A549 (cell line): ENCODE measurements around the gene HERC3. TPM values are rescaled to one million over a fixed set of nuclear protein-coding genes. Genes with fewer than 3 reads are reported as not detected.
"Not testable (repeated sequence)": the region's sequence is repeated elsewhere in the genome, so short reads cannot be mapped to it uniquely, and the experiment has no call there.

Source experiments
- ATAC-seq, 2 experiments: fragments of 200-7000 bp in 1 of 2; fragments of >200 bp in 1 of 2; cut with Nextera tagmentation in 1 of 2; cut with Tn5 transposase in 1 of 2; 3 replicates each; pipeline versions ENCODE4 v1.8.0 to v1.9.1; 2018 to 2020; ENCODE audit warnings: mild to moderate bottlenecking in 1 of 2, moderate library complexity in 1 of 2
- CTCF ChIA-PET: fragments of 300-600 bp; sonication (Branson Sonifier 250); formaldehyde crosslinking; extraction: SDS; loops from one replicate; lab custom pipeline; 2021; ENCODE audit warnings: antibody characterized with exemption, inconsistent platforms; lab: Yijun Ruan, JAX
- POLR2A ChIA-PET: fragments of 350-600 bp; formaldehyde crosslinking; extraction: SDS; loops from one replicate; lab custom pipeline; 2021; ENCODE audit warnings: antibody characterized with exemption, inconsistent platforms; lab: Yijun Ruan, JAX
- DNase-seq, 2 experiments: peaks; one replicate each; pipeline versions ENCODE4 v3.0.0 to v3.0.0-alpha.2; 2011 to 2016; ENCODE audit warnings: low read depth in 1 of 2, low spot score in 1 of 2
- FAIRE-seq: peaks from 2 replicates; lab custom pipeline; 2011; peaks lifted over from hg19 to GRCh38; lab: Jason Lieb, UNC
- H3K27ac ChIP-seq, 2 experiments: fragments of >200 bp; sonication (Bioruptor Twin); formaldehyde crosslinking; 3 replicates each; pipeline ENCODE4 v1.5.1; 2016 to 2017
- H3K4me1 ChIP-seq: fragments of >200 bp; sonication (Bioruptor Twin); formaldehyde crosslinking; 3 replicates; pipeline ENCODE4 v1.6.1; 2016
- H3K4me2 ChIP-seq: fragments of >200 bp; sonication (Bioruptor Twin); formaldehyde crosslinking; 3 replicates; pipeline ENCODE4 v1.6.1; 2016
- H3K4me3 ChIP-seq: fragments of >200 bp; sonication (Bioruptor Twin); formaldehyde crosslinking; 3 replicates; pipeline ENCODE4 v1.5.1; 2016
- H3K9me3 ChIP-seq: fragments of >200 bp; sonication (Bioruptor Twin); formaldehyde crosslinking; 3 replicates; pipeline ENCODE4 v1.6.1; 2016
- CBX2 ChIP-seq: fragments of 200-600 bp; sonication (generic); IDR thresholded peaks from 2 replicates; pipeline ENCODE4 v1.6.1; 2016; ENCODE audit warnings: low read depth, mild to moderate bottlenecking, borderline replicate concordance
- CBX8 ChIP-seq: fragments of 200-600 bp; sonication (generic); IDR thresholded peaks from 2 replicates; pipeline ENCODE4 v1.6.1; 2016
- CEBPB ChIP-seq, 2 experiments: fragments of >200 bp in 1 of 2; sonication (Bioruptor Twin) in 1 of 2; formaldehyde crosslinking in 1 of 2; IDR thresholded peaks; 2 replicates each; pipeline ENCODE4 v1.6.1; 2012 to 2016
- CHD2 ChIP-seq: fragments of 150-350 bp; IDR thresholded peaks from 2 replicates; pipeline ENCODE4 v1.6.1; 2014; ENCODE audit warnings: low read length; ENCODE audit not compliant: partially characterized antibody
- EHF ChIP-seq: fragments of 250-450 bp; sonication (Bioruptor Pico); IDR thresholded peaks from 2 replicates; pipeline ENCODE4 v1.5.0; 2020; ENCODE audit warnings: mild to moderate bottlenecking
- EHMT2 ChIP-seq: fragments of 200-600 bp; sonication (generic); IDR thresholded peaks from 2 replicates; pipeline ENCODE4 v1.6.1; 2016; ENCODE audit warnings: antibody characterized with exemption, low read depth, mild to moderate bottlenecking, moderate library complexity
- EP300 ChIP-seq, 2 experiments: fragments of >200 bp; sonication (Bioruptor Twin); formaldehyde crosslinking; IDR thresholded peaks; 2 replicates in 1 of 2; 3 replicates in 1 of 2; pipeline ENCODE4 v1.6.1; 2016 to 2017
- ESRRA ChIP-seq: fragments of 150-350 bp; IDR thresholded peaks from 2 replicates; pipeline ENCODE4 v1.6.1; 2014; ENCODE audit warnings: mild to moderate bottlenecking, low read length, borderline replicate concordance
- FOSB ChIP-seq: fragments of 250-450 bp; sonication (Bioruptor Pico); IDR thresholded peaks from 2 replicates; pipeline ENCODE4 v1.5.0; 2020; ENCODE audit warnings: mild to moderate bottlenecking, moderate library complexity
- FOXS1 ChIP-seq: fragments of 250-450 bp; sonication (Bioruptor Pico); IDR thresholded peaks from 2 replicates; pipeline ENCODE4 v1.5.0; 2020; ENCODE audit warnings: mild to moderate bottlenecking, moderate library complexity
- GATA3 ChIP-seq: IDR thresholded peaks from 2 replicates; pipeline ENCODE4 v1.6.1; 2012; ENCODE audit warnings: borderline replicate concordance
- HOXB13 ChIP-seq: fragments of 250-450 bp; sonication (Bioruptor Pico); IDR thresholded peaks from 2 replicates; pipeline ENCODE4 v1.5.0; 2020; ENCODE audit warnings: low read depth, mild to moderate bottlenecking, moderate library complexity
- JUN ChIP-seq, 2 experiments: fragments of >200 bp; sonication (Bioruptor Twin); formaldehyde crosslinking; IDR thresholded peaks; 2 replicates in 1 of 2; 3 replicates in 1 of 2; pipeline ENCODE4 v1.6.1; 2016 to 2017
- JUNB ChIP-seq: fragments of >200 bp; sonication (Bioruptor Twin); formaldehyde crosslinking; IDR thresholded peaks from 2 replicates; pipeline ENCODE4 v1.6.1; 2016
- PBX3 ChIP-seq: IDR thresholded peaks from 2 replicates; pipeline ENCODE4 v1.6.1; 2012
- POLR2AphosphoS2 ChIP-seq: conservative IDR thresholded peaks from 2 replicates; pipeline ENCODE4 v1.6.1; 2012; ENCODE audit warnings: low read length, improper control_type of control experiment, inconsistent platforms
- RAD21 ChIP-seq, 2 experiments: fragments of >200 bp in 1 of 2; sonication (Bioruptor Twin) in 1 of 2; formaldehyde crosslinking in 1 of 2; IDR thresholded peaks in 1 of 2; conservative IDR thresholded peaks in 1 of 2; 2 replicates in 1 of 2; 3 replicates in 1 of 2; pipeline ENCODE4 v1.6.1; 2012 to 2018; ENCODE audit warnings: inconsistent platforms in 1 of 2
- RARB ChIP-seq: fragments of 250-450 bp; sonication (Bioruptor Pico); IDR thresholded peaks from 2 replicates; pipeline ENCODE4 v1.8.0; 2021; ENCODE audit warnings: mild to moderate bottlenecking, moderate library complexity
- REST ChIP-seq: fragments of 200-600 bp; sonication (generic); IDR thresholded peaks from 2 replicates; pipeline ENCODE4 v1.6.1; 2016; ENCODE audit warnings: antibody characterized with exemption, mild to moderate bottlenecking, moderate library complexity
- RFX5 ChIP-seq: fragments of 450-650 bp; IDR thresholded peaks from 2 replicates; pipeline ENCODE4 v1.7.1; 2014; ENCODE audit warnings: antibody characterized with exemption, mild to moderate bottlenecking, moderate library complexity
- RNF2 ChIP-seq: fragments of 200-600 bp; sonication (generic); IDR thresholded peaks from 2 replicates; pipeline ENCODE4 v1.6.1; 2016; ENCODE audit warnings: low read depth, mild to moderate bottlenecking, antibody characterized with exemption, moderate library complexity, borderline replicate concordance
- SMC3 ChIP-seq: fragments of >200 bp; sonication (Bioruptor Twin); formaldehyde crosslinking; IDR thresholded peaks from 3 replicates; pipeline ENCODE4 v1.6.1; 2018; ENCODE audit warnings: inconsistent platforms
- USF2 ChIP-seq: fragments of 450-650 bp; IDR thresholded peaks from 2 replicates; pipeline ENCODE4 v1.6.1; 2014; ENCODE audit warnings: antibody characterized with exemption
- ZC3H11A ChIP-seq: fragments of 450-650 bp; IDR thresholded peaks from 2 replicates; pipeline ENCODE4 v1.6.1; 2014; ENCODE audit warnings: antibody characterized with exemption, mild to moderate bottlenecking
- ZFP36 ChIP-seq: fragments of 450-650 bp; IDR thresholded peaks from 2 replicates; pipeline ENCODE4 v1.6.1; 2014; ENCODE audit warnings: borderline replicate concordance; ENCODE audit not compliant: partially characterized antibody
- ZNF302 ChIP-seq: fragments of 250-450 bp; sonication (Bioruptor Pico); IDR thresholded peaks from 2 replicates; pipeline ENCODE4 v1.9.0; 2021; ENCODE audit warnings: inconsistent platforms, mild to moderate bottlenecking, moderate library complexity
- ZSCAN20 ChIP-seq: fragments of 250-450 bp; sonication (Bioruptor Pico); IDR thresholded peaks from 2 replicates; pipeline ENCODE4 v1.8.0; 2022; ENCODE audit warnings: mild to moderate bottlenecking, moderate library complexity
- WGBS: methylation state at CpG from one replicate; pipeline ENCODE4 v1.1.6; 2017; ENCODE audit errors: missing lambda C conversion rate; 5-methylcytosine and 5-hydroxymethylcytosine counted together
- polyA plus RNA-seq, 4 experiments: library from polyadenylated mRNA; depleted of rRNA in 3 of 4; stranded (reverse); fragments of >200 nt; fragmentation: RNase III in 1 of 4; extraction: RNeasy Plus Mini Kit Qiagen cat#74134 plus additional on column Dnase treatment in 1 of 4; gene quantifications; 2 replicates in 3 of 4; 3 replicates in 1 of 4; pipeline ENCODE4 v1.2.3, GENCODE V29; 2011 to 2017

HERC3 gene
- polyA plus RNA-seq, 2 of the 4 experiments (the other 2 are of a cell fraction): 4.9 to 6.2 TPM

- no peak for DNase-seq
- ChIA-PET POLR2A (no interaction called here), CTCF (interaction anchor here (0.7 kb wide), 1 partner anchor 11 kb away, joined by 3 read pairs; no protein-coding TSS in a partner anchor)
- H3K4me2 ChIP-seq: no peak overlapping the region
- 83% methylated on average over 3 of the region's 3 CpGs for WGBS
- H3K27ac ChIP-seq: peak overlapping the region in 1 of 2 experiments; percentile 38; a peak in 1 of 6 replicates
- H3K4me3 ChIP-seq: no peak overlapping the region
- no peak for ATAC-seq
- no peaks in the 10 kb centered on the region for H3K9me3 ChIP-seq
- FAIRE-seq: no peak
- peaks cover 36% of the 10 kb centered on the region for H3K4me1 ChIP-seq
- TF ChIP-seq FOXS1 (no peak), GATA3 (no peak), JUN (IDR thresholded peaks at IDR 0.05) (no peak), JUNB (no peak), HOXB13 (CRISPR knock-in tag) (no peak), CBX2 (no peak), ZSCAN20 (no peak), ZFP36 (no peak), EHF (CRISPR knock-in tag) (no peak), RNF2 (no peak), FOSB (CRISPR knock-in tag) (no peak), EP300 (IDR thresholded peaks at IDR 0.05) (no peak), RFX5 (no peak), ZC3H11A (no peak)
These were observed 17.1 kb downstream of the HERC3 start for GRCh38 chr4:88609387-88609786.

- WGBS: 86% methylated on average over 5 of the region's 5 CpGs
- not testable (repeated sequence) for H3K4me2 ChIP-seq
- H3K4me1 ChIP-seq: peaks cover 40% of the 10 kb centered on the region
These were observed 17.5 kb downstream of the HERC3 start for GRCh38 chr4:88609794-88610193.

GRCh38 chr4:88610771-88611170, 18.5 kb downstream of the HERC3 start:
- Histone ChIP-seq H3K9me3 (no peaks in the 10 kb centered on the region), H3K27ac (peak overlapping the region; percentile 82 to 84), H3K4me1 (peaks cover 46% of the 10 kb centered on the region), H3K4me2 (peak overlapping the region; percentile 62), H3K4me3 (no peak overlapping the region)
- DNase-seq (no peak), ATAC-seq (no peak), FAIRE-seq (no peak)
- TF ChIP-seq RARB (CRISPR knock-in tag): no peak
- TF ChIP-seq POLR2AphosphoS2: no peak
- TF ChIP-seq CEBPB (IDR thresholded peaks at IDR 0.05): no peak
- TF ChIP-seq SMC3: no peak
- no peak for TF ChIP-seq REST
- no peak for TF ChIP-seq ESRRA
- TF ChIP-seq PBX3: no peak
- TF ChIP-seq GATA3: no peak
- no peak for TF ChIP-seq ZC3H11A
- TF ChIP-seq CBX8: no peak
- TF ChIP-seq USF2: no peak
- TF ChIP-seq CHD2: no peak
- TF ChIP-seq RAD21 (conservative IDR thresholded peaks at IDR 0.05 in 1 of 2, IDR thresholded peaks at IDR 0.05 in 1 of 2): no peak
- TF ChIP-seq EHMT2: no peak
- no peak for TF ChIP-seq ZNF302 (CRISPR knock-in tag)
- ChIA-PET CTCF (interaction anchor here (0.6 to 1.4 kb wide), 5 partner anchors 10 to 88 kb away, joined by 3 to 5 read pairs (median 3); no protein-coding TSS in a partner anchor), POLR2A (interaction anchor here (0.6 kb wide), 1 partner anchor 387 kb away, joined by 4 read pairs; no protein-coding TSS in a partner anchor)
- WGBS: 77% methylated on average over 5 of the region's 5 CpGs

More at GRCh38 chr4:88609794-88610193, 17.5 kb downstream of the HERC3 start:
- POLR2A ChIA-PET, DNase-seq, H3K4me3 ChIP-seq, ATAC-seq, FAIRE-seq, H3K9me3 ChIP-seq: not testable (repeated sequence)
- CTCF ChIA-PET: interaction anchor here (1.1 kb wide), 1 partner anchor 12 kb away, joined by 3 read pairs; no protein-coding TSS in a partner anchor
- peak overlapping the region in 1 of 2 experiments; percentile 38; a peak in 1 of 6 replicates for H3K27ac ChIP-seq
